Endometrium (tissue), 2 donors: Measurements from ENCODE around the gene BCL11B.
"Not testable (repeated sequence)": the region's sequence is repeated elsewhere in the genome, so short reads cannot be mapped to it uniquely, and the experiment has no call there.

ENCODE experiments used
- FAIRE-seq: peaks from 2 replicates; lab custom pipeline; 2012; peaks lifted over from hg19 to GRCh38; lab: Jason Lieb, UNC
- donor health status: control.
- donor health status: control.

BCL11B gene

DNA sequence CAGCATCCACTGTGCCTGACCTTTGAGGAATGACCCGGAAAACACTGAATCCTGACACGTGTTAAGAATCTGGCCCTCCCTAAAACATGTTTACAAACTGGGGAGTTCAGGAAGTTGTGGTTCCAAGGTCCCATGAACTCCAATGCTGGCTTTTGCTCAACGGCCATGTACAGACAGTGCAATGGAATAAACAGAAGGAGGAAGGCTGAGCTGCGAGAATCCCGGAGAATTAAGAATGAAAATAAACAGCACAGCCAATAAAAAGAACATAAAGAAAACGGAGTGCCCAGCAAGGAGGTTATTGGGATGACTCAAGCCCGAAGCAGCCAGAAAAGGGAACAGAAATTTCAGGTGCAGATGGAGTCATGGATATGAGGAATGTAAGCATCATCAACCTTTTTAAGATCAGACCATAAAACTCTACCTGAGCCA lies 32.3 kb downstream of the BCL11B start:
- FAIRE-seq = no peak

DNA sequence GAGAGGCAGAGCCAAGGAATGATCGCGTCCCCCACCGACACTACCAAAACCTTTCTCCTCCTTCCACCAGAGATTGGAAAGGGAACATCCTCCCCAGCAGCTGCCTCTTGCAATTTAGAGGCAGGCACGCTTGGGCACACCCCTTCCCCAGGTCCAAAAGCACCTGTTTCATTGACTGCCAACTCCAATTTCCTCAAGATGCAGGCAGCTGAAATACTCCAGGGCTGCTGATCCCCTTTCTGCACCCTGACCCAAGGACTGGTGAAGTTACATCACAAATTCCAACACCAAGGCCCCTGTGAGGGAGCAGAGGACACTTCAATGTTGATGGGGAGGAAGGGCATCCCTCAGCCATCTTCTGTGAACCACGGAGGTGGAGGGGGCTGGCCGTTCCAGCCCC lies 33.8 kb downstream of the BCL11B start:
- no peak for FAIRE-seq

DNA sequence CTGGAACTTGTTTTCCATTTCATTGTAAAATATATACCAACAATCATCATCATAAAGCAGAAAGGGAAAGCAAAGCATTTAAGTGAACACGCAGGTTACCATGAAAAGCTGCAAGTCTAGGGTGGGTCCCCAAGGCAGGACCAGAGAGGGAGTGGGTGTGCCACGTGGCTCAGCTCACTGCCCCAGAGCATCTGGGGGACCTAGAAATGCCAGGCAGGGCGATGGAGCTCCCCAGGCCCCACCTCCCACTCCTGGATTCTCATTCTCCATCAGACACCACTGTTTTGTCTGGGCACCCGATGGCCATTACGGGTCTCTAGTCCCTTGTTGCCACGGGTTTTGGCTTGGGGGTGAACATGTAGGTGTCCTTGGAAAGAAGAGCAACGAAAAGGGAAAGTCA lies 34.7 kb downstream of the BCL11B start:
- no peak for FAIRE-seq

DNA sequence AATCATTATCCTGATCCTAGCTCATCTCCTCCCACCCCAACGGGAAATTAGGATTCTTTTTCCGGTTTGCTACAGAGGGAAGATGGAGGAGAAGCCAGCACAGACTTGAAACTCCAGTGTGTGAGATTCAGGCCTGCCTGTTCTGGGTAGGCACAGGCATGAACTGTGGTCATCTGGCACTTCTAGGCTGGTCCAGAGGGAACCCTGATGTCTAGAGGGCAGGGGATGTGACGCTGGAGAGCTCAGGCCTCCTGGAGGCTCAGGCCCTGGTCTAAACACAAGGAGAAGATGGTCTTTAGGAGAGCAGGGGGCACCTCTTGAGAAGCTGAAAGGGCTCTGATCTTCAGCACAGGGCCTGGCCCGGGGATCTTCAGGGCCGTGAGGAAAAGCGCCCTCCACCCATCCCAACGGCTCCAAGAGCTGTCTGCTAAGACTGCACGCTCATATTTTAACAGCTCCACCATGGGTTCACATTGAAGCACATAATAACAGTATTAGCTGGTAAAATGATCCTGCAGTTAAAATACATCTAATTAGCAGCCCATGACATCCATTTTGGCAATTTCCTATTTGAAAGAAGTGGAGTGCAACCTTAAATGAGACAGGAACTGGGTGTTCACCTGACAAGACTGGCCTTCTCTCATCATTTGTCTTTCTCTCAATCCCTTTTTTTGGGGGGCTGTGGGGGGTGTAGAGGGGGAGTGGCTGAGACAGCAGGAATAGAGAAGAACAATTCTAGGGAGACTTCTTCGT lies 35.4 kb downstream of the BCL11B start:
- FAIRE-seq = no peak

DNA sequence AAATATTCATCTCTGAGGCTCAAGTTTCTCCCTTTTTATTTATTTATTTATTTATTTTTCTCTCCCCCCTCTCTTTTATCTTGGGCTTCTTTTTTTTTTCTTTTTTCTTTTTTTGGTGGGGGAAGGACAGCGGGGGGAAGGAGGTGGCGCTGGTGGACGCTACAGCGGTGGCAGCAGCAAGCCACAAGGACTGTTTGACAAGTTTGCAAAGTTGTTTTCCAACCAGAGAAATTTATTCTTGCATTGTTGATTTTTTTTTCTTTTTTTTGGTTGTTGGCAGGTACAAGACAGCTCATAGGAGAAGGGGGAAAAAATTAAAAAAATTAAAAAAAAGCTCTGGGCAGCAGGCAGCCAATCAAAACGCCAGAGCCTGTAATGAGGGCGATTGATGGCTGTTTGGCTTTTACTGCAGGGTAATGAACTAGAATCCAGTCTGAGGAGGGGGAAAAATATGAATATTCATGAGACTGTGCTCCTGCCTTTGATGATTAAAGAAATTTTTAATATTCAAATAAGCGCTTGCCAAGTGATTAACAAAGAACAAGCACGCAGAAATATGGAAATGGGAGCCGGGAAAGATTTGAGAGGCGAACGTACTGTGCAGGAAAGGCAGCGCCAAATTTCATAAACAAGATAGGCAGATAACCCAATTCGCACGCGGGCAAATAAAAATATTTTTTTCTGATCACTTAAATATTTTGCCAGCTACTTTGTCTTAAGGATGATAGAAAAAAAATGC lies 36.2 kb downstream of the BCL11B start:
- no peak for FAIRE-seq

DNA sequence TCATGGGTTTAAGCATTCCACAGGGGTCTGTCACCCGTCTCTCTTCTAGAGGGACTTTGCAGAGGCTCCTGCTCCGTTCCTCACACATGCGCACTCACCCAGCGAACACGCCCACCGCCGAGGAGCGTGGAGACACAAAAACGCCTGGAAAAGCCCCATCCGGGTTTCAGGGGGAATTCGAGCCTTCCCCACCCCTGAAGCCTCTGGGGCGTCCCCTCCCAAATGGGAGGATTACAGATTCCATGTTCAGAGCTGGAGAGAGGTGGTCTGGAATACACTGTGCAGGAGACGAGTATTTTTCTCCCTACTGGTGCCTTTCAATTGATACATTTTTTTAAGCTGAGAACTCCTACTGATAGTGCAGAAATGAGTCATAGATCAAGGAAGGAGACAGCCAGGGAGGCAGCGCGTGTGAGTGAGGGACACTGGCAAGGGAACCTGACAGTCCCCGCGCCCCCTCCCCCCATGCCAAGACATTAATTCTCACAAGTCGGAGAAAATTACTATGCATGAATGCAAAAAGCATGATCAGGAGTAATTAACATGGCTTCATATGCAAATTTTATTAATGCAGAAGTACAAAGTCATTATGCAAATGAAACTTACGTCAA lies 36.9 kb downstream of the BCL11B start:
- no peak for FAIRE-seq

DNA sequence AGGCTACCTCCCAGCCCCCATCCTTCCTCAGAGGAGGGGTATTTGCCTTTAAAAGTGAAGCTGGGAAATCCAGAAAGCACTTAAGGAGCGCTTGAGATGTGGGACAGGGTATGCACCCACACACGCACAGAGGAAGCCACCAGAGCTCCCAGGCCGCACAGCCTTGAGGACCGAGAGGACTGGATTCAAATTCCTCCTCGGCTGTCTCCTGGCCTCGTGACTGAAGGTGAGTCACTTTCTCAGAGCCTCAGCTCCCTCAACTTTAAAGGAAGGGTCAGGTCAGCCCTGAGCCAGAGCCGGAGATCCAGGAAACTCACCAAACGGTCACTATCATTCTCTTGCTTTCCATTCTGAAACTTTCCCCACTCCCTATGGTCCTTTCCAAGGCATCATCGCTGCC lies 37.6 kb downstream of the BCL11B start:
- FAIRE-seq = no peak

DNA sequence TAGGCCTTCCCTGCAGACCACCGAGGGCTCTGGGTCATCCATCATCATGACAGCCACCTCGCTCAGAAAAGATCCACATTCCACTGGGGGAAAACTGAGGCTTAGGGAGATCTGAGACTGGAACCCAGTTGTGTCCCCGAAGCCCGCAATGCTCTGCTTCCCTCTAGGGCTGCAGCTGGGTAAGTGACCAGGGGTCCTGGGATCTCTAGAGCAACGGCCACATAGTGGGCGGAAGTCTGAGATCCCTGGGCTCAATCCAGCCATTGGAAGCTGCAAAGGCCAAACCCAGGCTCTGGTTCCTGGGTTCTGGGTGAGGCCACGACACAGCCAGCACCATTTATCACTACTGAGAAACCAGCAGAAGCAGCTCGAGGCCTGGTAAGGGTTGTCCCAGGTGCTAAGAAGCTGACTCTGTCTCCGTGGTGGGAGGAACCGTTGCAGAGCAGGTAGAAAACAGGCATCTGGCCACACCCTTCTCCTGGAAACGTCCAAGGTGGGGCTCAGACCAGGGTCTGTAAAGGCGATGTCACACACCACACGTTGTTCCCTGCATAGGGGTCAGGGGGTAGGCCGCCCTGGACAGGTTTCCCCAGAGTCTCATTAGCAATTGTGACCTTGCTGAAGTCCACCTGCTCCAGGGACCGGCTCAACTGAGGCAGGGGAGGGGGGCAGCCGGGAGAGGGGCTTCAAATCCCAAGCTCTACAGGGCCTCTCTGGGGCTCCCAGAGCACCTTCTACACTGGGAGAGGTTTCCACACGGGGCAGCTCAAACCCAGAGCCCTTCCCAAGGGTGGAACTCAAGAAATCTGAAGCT lies 38.6 kb downstream of the BCL11B start:
- no peak for FAIRE-seq

DNA sequence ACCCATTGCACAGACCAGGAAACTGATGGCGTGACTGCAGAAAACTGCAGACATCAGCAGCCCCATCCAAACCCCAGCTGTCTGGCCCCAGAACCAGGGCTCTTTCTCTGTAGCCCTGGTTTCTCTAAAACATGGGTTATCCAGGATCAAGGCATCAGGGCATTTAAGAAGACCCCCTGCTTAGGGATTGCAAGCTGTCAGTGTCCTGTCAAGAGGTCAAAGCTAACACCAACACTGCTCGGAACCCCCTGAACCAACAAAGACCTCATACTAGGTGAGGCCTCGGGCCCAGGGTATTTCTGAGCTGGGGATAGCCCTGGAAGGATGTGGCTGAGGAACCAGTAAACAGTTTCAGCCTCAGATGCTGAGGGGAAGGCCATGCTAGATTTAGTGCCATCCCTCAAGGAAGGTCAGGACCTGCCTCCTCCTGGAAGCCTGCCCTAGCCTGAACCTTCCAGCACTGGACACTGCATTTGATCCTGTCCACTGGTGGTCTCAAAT lies 39.2 kb downstream of the BCL11B start:
- FAIRE-seq = no peak

DNA sequence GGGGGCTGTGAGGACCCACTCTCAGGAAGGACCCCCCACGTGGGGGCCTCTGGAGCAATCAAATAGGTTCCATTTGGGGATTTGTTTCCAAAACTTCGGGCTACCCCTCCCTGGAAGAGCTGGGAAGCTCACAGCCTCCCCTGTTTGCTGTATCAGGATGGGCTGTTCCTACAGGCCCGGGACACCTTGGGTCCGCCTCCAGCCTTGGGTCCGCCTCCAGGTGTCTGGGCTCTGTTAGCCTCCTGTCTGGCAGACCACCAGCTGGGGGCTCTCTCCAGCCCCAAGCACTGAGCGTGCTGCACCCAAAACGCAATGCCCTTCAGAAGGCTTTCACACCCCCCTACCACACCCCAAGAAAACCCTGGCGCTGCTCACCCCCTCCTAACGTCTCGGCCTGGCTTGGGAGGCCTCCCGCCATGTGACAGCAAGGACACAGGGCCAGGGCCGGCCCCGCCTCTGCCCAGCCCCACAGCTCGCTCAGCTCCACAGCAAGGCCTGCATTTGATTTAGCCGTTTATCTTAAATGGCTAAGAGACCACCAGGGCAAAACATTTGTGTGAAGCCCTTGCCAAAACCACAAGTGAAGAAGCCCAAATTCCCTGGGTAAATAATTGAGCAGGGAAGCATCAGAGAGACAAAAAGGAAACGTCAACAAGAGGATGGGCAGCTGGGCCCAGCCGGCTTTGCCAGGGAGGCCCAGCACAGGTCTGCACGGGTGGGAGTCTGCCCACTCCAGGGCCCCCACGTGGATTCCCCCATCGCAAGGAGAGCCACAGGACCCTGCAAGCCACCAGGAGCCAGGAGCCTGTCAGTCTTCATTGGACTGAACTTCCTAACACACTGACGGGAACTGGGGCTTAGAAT lies 39.9 kb downstream of the BCL11B start:
- no peak for FAIRE-seq

DNA sequence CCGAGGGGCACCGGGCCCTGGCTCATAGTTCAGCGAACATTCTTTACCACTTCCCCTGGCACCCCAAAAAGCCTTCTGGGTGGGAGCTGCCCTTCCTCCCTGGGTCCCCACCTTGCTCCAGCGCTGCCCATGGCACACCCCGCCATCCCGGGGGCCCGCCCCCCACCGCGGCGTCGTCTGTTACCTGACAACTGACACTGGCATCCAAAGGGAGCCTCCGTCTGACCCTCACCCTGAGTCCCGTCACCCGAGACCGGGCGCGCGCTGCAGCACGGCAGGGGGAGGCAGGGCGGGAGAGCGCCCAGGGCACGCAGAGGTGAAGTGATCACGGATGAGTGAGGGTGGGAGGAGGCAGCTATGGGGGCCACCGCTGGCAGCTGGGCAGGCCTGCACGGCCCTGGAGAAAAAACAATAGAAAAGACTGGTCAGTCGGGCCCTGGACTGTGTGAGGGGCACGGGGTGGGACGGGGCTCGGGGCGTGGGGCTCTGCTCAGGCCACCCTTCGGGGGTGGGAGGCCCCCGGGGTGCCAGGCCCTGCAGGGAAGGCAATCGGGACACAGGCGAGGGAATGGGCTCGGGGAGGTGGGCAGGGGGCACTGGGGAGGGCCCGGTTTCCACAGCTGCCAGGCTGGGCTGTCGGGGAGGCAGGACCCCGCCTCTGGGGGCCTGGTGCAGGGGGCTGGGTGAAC lies 40.7 kb downstream of the BCL11B start:
- FAIRE-seq = no peak

DNA sequence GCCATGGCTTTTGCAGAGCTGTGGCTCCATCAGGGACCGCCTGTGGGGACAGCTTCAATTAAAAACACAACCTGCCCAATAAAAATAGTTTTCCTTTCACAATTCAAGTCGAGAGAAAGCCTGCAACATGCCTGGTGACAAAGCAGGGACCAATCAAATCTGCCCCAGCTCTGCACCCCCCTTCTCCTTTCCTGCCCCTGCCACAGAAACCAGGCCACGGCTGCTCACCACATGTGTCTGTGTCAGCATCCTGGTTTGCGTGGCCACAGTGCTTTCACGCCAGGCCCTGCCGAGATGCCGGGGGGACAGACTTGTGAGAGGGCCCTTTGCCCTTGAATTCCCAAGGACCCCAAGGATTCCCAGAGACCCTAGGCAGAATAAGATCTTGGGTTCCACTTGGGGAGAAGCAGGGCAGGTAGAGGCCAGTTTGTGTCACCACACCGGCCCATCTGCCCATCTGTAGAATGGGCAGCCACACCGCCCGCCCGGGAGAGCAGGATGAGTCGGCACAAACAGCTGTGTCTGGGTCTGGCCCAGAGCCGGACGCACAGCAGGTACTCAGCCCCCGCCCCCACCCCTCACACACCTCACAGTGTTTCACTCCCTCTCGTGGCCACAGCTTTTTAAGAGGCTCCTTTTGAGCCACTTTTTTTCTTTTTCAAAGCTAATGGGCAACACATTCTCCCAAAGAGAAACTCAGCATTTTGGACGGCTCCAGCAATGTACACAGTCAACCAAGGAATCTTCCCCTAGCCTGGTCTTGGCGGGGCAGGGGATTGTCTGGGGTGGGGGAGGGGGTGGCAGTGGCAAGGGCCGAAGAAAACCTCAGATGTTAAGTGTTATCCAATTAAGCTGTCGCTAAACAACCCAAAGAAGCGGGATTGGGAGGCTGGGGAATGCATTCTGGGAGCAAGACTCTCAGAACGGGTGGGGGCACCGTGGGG lies 41.5 kb downstream of the BCL11B start:
- no peak for FAIRE-seq

DNA sequence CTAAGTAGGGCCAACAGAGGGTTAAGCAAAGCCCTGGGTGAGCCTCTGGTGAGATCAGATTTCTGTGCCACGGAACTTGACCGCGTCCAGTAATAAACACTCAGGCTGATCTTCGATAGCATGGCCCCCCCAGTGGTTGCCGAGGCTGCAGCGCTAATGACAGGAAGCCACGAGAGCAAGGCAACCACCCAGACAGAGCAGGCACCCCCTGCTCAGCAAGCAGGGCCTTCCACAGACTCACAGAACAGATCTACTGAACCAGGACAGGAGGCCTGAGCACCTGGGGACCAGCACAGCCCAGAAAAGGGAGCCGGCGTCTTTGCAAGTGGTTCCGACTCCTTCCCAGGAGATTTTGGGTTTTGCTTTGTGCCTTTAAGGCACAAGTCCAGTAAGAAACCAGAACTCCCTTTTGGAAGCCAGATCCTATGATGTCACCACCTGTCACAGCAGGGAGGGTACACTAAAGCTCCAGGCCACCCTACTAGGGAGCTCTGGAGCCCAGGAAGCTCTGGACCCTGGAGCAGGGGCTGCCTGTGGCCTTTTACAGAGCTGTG lies 42.3 kb downstream of the BCL11B start:
- no peak for FAIRE-seq

DNA sequence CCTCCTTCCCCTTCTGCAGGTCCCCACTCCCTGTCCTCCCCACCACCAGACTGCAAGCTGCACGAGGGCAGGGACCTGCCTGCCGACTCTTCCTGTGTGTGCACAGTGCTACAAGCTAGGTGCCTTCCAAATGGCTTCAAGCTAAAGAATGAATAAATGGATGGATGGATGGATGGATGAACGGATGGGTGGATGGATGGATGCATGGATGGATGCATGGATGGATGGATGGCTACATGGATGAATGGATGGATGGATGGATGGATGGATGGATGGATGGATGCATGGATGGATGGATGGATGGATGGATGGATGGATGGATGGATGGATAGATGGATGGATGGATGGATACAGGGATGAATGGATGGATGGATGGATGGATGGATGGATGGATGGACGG lies 43.2 kb downstream of the BCL11B start:
- FAIRE-seq = not testable (repeated sequence)

DNA sequence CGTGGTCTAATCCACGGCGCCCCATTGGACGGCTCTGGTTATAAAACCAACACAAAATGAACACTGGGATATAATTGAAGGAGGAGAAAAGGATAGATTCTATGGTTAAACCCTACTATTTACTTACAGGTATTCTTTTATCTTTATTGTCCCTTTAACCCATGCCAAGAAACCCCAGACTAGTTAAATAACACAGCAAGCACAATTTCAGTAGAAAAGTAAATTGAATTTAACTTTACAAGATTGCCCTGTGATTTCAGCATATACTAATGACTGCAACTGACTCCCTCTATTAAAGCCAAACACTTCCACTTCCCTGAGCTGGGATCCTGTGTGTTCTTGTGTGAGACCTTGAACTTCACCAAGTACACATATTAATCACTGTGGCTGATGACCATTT lies 45.3 kb downstream of the BCL11B start:
- no peak for FAIRE-seq

DNA sequence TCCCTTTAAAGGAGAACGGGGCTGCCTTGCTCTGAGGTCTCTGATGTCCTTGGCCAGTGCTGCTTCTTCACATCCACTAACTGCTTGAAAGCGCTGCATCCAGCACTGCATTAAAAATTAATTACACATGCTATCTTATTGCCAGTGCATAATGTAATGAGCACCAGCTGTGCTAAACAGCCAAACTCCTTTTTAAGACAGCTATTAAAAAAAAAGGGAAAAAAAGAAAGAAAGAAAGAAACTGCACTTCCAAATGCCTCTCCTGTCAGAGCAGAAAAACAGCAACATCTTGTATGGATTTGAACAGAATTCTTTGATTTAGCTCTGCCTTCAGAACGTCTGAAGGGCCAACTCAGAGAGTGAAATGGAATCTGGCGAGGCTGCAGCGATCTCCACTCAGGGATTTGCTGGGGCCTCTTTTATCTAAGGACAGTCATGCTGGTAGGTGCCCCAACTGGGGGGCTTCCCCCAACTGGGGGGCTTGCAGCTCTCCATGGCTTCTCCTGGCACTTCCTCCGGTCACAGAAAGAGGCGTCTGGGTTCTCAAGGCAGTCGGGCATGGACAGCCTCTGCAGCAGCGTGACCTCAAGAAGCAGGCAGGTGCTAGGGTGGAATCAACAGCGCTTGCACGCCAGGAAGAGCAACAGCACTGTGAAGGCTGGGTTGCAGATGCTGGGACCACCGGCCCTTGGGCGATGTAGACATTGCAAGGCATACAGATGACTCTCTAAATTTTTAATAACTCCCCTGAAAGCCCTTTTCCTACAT lies 46.4 kb downstream of the BCL11B start:
- peak; percentile 60 for FAIRE-seq

DNA sequence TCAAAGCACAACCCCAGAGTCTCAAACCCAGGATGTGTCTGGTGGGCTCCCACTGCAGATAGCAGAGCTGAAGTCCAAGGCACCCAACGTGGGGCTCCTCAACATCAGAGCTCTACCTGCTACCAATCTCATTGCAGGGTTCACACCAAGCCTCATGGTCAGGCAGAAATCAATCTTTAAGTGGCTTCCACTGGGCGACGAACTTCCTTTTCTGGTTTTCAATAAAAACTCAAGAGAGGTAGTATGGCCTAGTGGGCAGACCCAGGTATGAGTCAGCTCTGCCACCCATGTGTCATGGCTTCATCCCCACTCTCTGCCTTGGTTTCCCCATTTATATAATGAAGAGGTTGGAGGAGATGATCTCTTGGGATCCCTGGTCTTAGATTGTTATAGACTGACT lies 47.0 kb downstream of the BCL11B start:
- FAIRE-seq = no peak

DNA sequence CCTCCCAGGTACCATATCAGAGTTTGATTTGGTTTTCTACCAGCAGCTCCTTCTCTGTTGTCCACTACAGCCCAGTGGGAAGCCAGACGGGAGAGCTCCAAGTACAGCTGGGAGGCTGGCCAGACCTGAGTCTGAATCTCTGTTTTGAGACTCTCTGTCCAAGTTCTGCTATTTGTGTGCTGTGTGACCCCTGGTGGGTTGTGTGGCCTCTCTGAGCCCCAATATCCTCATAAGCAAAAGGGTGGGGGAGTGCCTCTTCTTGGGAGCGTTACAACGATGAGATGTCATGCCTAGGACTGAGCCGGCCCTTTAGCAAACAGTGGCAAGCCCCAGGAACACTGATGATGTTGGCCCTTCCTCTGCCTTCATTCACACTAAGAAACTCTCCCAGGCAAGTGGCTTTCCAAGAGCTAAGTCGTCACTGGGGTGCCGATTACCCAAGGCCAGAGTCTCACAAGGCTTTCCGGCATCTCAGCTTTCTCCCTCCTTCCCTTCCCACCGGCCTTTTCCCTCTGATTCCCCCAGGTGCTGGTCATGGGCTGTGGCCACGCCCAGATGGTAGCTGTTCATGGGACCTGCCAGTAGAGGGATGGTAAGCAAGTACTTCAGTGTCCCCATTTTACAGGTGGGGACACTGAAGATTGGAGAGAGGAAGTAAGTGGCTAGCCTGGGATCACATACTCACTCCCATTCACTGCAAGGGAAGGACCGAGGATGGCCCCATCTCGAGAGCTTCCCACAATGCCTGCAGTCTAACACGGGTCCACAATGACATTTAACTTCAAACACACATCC lies 47.7 kb downstream of the BCL11B start:
- no peak for FAIRE-seq
